ENCODE results near the gene WFDC5. TPM values are rescaled to one million over a fixed set of nuclear protein-coding genes. Genes with fewer than 3 reads are reported as not detected.

The WFDC5 gene
- total and polyA plus RNA-seq, 10 of the 15 experiments (the other 5 are each of a cell fraction or from before 2014, with no cell fraction given), result 0.20 to 0.26 (median 0.21) TPM; not detected in 7

- in situ Hi-C loops (cut with MboI), result no loop called here
- 73% methylated on average over 2 of the region's 2 CpGs for WGBS (ENCODE audit: insufficient coverage, insufficient replicate concordance, low lambda C conversion rate, missing lambda C conversion rate)
- BruUV-seq (replicated peaks), result no TSS peak
- RAD21 ChIA-PET (ENCODE audit: unreplicated experiment), result no interaction called here
- intact Hi-C loops (cut with micrococcal nuclease; ENCODE audit: unreplicated experiment), result no loop called here
- H3K4me2 ChIP-seq (ENCODE audit: control insufficient read depth, insufficient read depth), result no peak overlapping the region
- H3K79me2 ChIP-seq (ENCODE audit: control insufficient read depth, insufficient read depth, low read length), result no peaks in the 10 kb centered on the region
- POLR2A ChIA-PET, result no interaction called here
- SMC1A ChIA-PET (ENCODE audit: uncharacterized antibody, unreplicated experiment), result interaction anchor here (1.0 to 1.2 kb wide), 2 partner anchors 15 to 78 kb away, joined by 3 to 5 read pairs; no protein-coding TSS in a partner anchor
- no peaks in the 10 kb centered on the region for H3K36me3 ChIP-seq (ENCODE audit: control insufficient read depth in 2 of 2, insufficient read depth in 2 of 2, low read length in 1 of 2)
- ATAC-seq (no peak), FAIRE-seq (no peak), DNase-seq (ENCODE audit: low read depth, low spot score) (no peak)
- H3K9me3 ChIP-seq (replicated peaks; ENCODE audit: control insufficient read depth, insufficient read depth, low read length), result no peaks in the 10 kb centered on the region
- no peak overlapping the region for H3K27ac ChIP-seq (ENCODE audit: control insufficient read depth, insufficient read depth)
- H4K20me1 ChIP-seq (ENCODE audit: control insufficient read depth, insufficient read depth), result no peaks in the 10 kb centered on the region
- no peak overlapping the region for H3K4me3 ChIP-seq
- no peaks in the 10 kb centered on the region for H3K4me1 ChIP-seq (ENCODE audit: control insufficient read depth, insufficient read depth, low read length)
- CTCF ChIA-PET, result interaction anchor here (0.9 to 1.7 kb wide), 4 partner anchors 10 to 25 kb away, joined by 3 read pairs; no protein-coding TSS in a partner anchor
- no peak overlapping the region for H2AFZ ChIP-seq (ENCODE audit: control insufficient read depth, low read depth, low read length)
- no peak overlapping the region for H3K9ac ChIP-seq (ENCODE audit: control insufficient read depth, insufficient read depth, low read length)
- H3K27me3 ChIP-seq (replicated peaks in 1 of 2; ENCODE audit: control insufficient read depth in 2 of 2, insufficient read depth in 2 of 2, low read length in 1 of 2), result no peaks in the 10 kb centered on the region; a peak in 2 of 4 replicates
- TF ChIP-seq GABPA (IDR thresholded peaks at IDR 0.05; ENCODE audit: low read depth) (no peak), NFYB (IDR thresholded peaks at IDR 0.05; ENCODE audit: insufficient read depth, low read depth, low read length) (no peak), MTA3 (IDR thresholded peaks at IDR 0.05; ENCODE audit: borderline replicate concordance, low read length) (no peak), ZNF592 (IDR thresholded peaks at IDR 0.05) (no peak), TARDBP (IDR thresholded peaks at IDR 0.05; ENCODE audit: borderline replicate concordance) (no peak), STAT3 (IDR thresholded peaks at IDR 0.05; ENCODE audit: low read depth, low read length) (no peak), BCL11A (IDR thresholded peaks at IDR 0.05; ENCODE audit: low read depth, low read length) (no peak), KLF5 (IDR thresholded peaks at IDR 0.05; ENCODE audit: partially characterized antibody) (no peak), USF1 (IDR thresholded peaks at IDR 0.05; ENCODE audit: borderline replicate concordance, extremely low read length, insufficient read depth, low read depth, low read length) (no peak), IRF5 (IDR thresholded peaks at IDR 0.05; ENCODE audit: borderline replicate concordance) (no peak), PML (IDR thresholded peaks at IDR 0.05; ENCODE audit: low read length) (no peak), BMI1 (IDR thresholded peaks at IDR 0.05; ENCODE audit: borderline replicate concordance) (no peak), RB1 (IDR thresholded peaks at IDR 0.05; ENCODE audit: borderline replicate concordance) (no peak), MEF2A (IDR thresholded peaks at IDR 0.05; ENCODE audit: insufficient read depth, low read depth, low read length) (no peak), NFYA (IDR thresholded peaks at IDR 0.05; ENCODE audit: borderline replicate concordance, low read depth, low read length) (no peak)
- TF ChIP-seq, protein P1, sequence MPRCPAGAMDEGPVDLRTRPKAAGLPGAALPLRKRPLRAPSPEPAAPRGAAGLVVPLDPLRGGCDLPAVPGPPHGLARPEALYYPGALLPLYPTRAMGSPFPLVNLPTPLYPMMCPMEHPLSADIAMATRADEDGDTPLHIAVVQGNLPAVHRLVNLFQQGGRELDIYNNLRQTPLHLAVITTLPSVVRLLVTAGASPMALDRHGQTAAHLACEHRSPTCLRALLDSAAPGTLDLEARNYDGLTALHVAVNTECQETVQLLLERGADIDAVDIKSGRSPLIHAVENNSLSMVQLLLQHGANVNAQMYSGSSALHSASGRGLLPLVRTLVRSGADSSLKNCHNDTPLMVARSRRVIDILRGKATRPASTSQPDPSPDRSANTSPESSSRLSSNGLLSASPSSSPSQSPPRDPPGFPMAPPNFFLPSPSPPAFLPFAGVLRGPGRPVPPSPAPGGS (IDR thresholded peaks at IDR 0.05; ENCODE audit: borderline replicate concordance, insufficient read depth, low read depth, low read length, poor library complexity, severe bottlenecking), result no peak
Measured at GRCh38 chr20:45121388-45121787, 6.4 kb upstream of the WFDC5 start.
